ENCODE results near the gene IRX2. TPM values are rescaled to one million over a fixed set of nuclear protein-coding genes. Genes with fewer than 3 reads are reported as not detected.

IRX2 gene
- total RNA-seq, 2 donors from 2014 or later = 0.28 to 0.54 TPM

GRCh38 chr5:2715856-2716255, 35.6 kb downstream of the IRX2 start:
- Histone ChIP-seq H3K27ac (no peak overlapping the region), H3K4me1 (ENCODE audit: control insufficient read depth in 1 of 2, low read depth in 2 of 2) (no peaks in the 10 kb centered on the region), H3K36me3 (no peaks in the 10 kb centered on the region), H3K9me3 (no peaks in the 10 kb centered on the region), H3K27me3 (replicated peaks; ENCODE audit: insufficient read depth) (no peaks in the 10 kb centered on the region), H3K4me3 (no peak overlapping the region)
- DNase-seq (ENCODE audit: low spot score) (no peak), ATAC-seq (ENCODE audit: insufficient number of reproducible peaks, low FRiP score, low read depth) (no peak)
- TF ChIP-seq CTCF (IDR thresholded peaks at IDR 0.05) = no peak

GRCh38 chr5:2714805-2715204, 36.7 kb downstream of the IRX2 start:
- DNase-seq (ENCODE audit: low spot score) (no peak), ATAC-seq (ENCODE audit: insufficient number of reproducible peaks, low FRiP score, low read depth) (no peak)

GRCh38 chr5:2714026-2714425, 37.5 kb downstream of the IRX2 start:
- H3K4me1 ChIP-seq (ENCODE audit: control insufficient read depth in 1 of 2, low read depth in 2 of 2) = no peaks in the 10 kb centered on the region
- ATAC-seq (ENCODE audit: insufficient number of reproducible peaks, low FRiP score, low read depth) (no peak), DNase-seq (ENCODE audit: low spot score) (no peak)
- no peaks in the 10 kb centered on the region for H3K9me3 ChIP-seq
- H3K27me3 ChIP-seq (replicated peaks; ENCODE audit: insufficient read depth) = no peaks in the 10 kb centered on the region
- H3K27ac ChIP-seq = no peak overlapping the region
- no peaks in the 10 kb centered on the region for H3K36me3 ChIP-seq
- no peak for TF ChIP-seq CTCF (IDR thresholded peaks at IDR 0.05)
- no peak overlapping the region for H3K4me3 ChIP-seq

More at GRCh38 chr5:2714805-2715204, 36.7 kb downstream of the IRX2 start:
- TF ChIP-seq CTCF (IDR thresholded peaks at IDR 0.05) = no peak
- Histone ChIP-seq H3K27ac (no peak overlapping the region), H3K4me1 (ENCODE audit: control insufficient read depth in 1 of 2, low read depth in 2 of 2) (no peaks in the 10 kb centered on the region), H3K4me3 (no peak overlapping the region), H3K27me3 (replicated peaks; ENCODE audit: insufficient read depth) (no peaks in the 10 kb centered on the region), H3K9me3 (no peaks in the 10 kb centered on the region), H3K36me3 (no peaks in the 10 kb centered on the region)

GRCh38 chr5:2711446-2712425, 39.7 kb downstream of the IRX2 start:
- DNase-seq (ENCODE audit: low spot score) = no peak
- Histone ChIP-seq H3K27ac (no peak overlapping the region), H3K36me3 (no peaks in the 10 kb centered on the region), H3K4me1 (ENCODE audit: control insufficient read depth in 1 of 2, low read depth in 2 of 2) (no peaks in the 10 kb centered on the region), H3K9me3 (no peaks in the 10 kb centered on the region), H3K4me3 (no peak overlapping the region), H3K27me3 (replicated peaks; ENCODE audit: insufficient read depth) (no peaks in the 10 kb centered on the region)
- no peak for ATAC-seq (ENCODE audit: insufficient number of reproducible peaks, low FRiP score, low read depth)
- no peak for TF ChIP-seq CTCF (IDR thresholded peaks at IDR 0.05)

DNA sequence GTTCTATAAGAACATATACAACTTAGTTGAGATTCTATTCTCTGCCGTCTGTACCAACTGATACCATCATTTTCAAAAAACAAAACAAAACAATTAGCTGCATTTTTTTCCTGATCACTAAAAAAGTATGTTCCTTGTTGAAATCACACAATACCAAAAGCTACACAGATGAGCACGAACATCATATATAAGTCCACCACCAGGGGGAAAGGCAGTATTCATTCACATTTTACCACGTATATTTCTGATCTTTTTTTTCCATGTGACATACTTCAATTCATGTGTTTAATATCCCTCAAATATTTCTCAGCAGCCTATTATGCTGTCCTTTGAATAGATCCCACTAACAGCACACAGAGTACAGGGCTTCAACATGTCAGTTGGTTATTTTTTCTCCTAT, 40.6 kb downstream of the IRX2 start:
- Histone ChIP-seq H3K36me3 (no peaks in the 10 kb centered on the region), H3K9me3 (no peaks in the 10 kb centered on the region), H3K4me1 (ENCODE audit: control insufficient read depth in 1 of 2, low read depth in 2 of 2) (no peaks in the 10 kb centered on the region), H3K27me3 (replicated peaks; ENCODE audit: insufficient read depth) (no peaks in the 10 kb centered on the region), H3K4me3 (no peak overlapping the region), H3K27ac (no peak overlapping the region)
- no peak for ATAC-seq (ENCODE audit: insufficient number of reproducible peaks, low FRiP score, low read depth)
- TF ChIP-seq CTCF (IDR thresholded peaks at IDR 0.05) = no peak
- DNase-seq (ENCODE audit: low spot score) = no peak

Measured in thoracic aorta (tissue), 2 donors.